ENCODE data around the gene ERLIN1. TPM values are rescaled to one million over a fixed set of nuclear protein-coding genes. Genes with fewer than 3 reads are reported as not detected.

Gene ERLIN1
- total and polyA plus RNA-seq, 10 of the 15 experiments (the other 5 are each of a cell fraction or from before 2014, with no cell fraction given) = 4.9 to 21.7 (median 13.0) TPM

DNA sequence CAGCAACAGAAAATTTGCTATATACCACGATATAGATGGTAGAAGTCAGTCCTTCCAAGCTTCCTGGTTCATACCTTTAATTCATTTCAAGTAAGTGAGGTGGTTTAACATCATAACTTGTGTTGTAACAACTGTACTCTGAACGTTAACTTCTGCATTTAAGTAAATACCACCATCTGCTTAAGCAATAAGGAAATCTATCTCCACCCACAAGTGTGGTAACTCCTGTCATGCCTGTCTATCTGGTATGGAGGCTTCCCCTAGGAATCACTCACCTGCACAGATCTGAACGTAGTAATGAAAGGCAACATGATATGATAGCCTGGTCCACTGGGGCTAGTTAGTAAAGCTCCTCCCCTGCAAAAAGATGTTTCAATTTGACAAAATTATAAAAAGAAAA is 2.3 kb downstream of the ERLIN1 start:
- in situ Hi-C loops (cut with MboI) = no loop called here
- peaks cover 0 to 7% of the 10 kb centered on the region in 2 experiments; a peak in 1 of 4 replicates for H3K36me3 ChIP-seq (ENCODE audit: control insufficient read depth in 2 of 2, insufficient read depth in 2 of 2, low read length in 1 of 2)
- POLR2A ChIA-PET = interaction anchor here (2.4 kb wide), 1 partner anchor 8 kb away, joined by 7 read pairs; no protein-coding TSS in a partner anchor
- peaks cover 47% of the 10 kb centered on the region for H3K79me2 ChIP-seq (ENCODE audit: control insufficient read depth, insufficient read depth, low read length)
- TF ChIP-seq CBX5 (IDR thresholded peaks at IDR 0.05; ENCODE audit: low read depth) = no peak
- TF ChIP-seq CHD1 (IDR thresholded peaks at IDR 0.05; ENCODE audit: low read depth, low read length) = no peak
- TF ChIP-seq SMAD5 (IDR thresholded peaks at IDR 0.05; ENCODE audit: low read depth) = no peak
- TF ChIP-seq, protein P1, sequence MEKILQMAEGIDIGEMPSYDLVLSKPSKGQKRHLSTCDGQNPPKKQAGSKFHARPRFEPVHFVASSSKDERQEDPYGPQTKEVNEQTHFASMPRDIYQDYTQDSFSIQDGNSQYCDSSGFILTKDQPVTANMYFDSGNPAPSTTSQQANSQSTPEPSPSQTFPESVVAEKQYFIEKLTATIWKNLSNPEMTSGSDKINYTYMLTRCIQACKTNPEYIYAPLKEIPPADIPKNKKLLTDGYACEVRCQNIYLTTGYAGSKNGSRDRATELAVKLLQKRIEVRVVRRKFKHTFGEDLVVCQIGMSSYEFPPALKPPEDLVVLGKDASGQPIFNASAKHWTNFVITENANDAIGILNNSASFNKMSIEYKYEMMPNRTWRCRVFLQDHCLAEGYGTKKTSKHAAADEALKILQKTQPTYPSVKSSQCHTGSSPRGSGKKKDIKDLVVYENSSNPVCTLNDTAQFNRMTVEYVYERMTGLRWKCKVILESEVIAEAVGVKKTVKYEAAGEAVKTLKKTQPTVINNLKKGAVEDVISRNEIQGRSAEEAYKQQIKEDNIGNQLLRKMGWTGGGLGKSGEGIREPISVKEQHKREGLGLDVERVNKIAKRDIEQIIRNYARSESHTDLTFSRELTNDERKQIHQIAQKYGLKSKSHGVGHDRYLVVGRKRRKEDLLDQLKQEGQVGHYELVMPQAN (conservative IDR thresholded peaks at IDR 0.05) = no peak
- TF ChIP-seq MEF2A (IDR thresholded peaks at IDR 0.05; ENCODE audit: insufficient read depth, low read depth, low read length) = no peak
- TF ChIP-seq, protein P2, sequence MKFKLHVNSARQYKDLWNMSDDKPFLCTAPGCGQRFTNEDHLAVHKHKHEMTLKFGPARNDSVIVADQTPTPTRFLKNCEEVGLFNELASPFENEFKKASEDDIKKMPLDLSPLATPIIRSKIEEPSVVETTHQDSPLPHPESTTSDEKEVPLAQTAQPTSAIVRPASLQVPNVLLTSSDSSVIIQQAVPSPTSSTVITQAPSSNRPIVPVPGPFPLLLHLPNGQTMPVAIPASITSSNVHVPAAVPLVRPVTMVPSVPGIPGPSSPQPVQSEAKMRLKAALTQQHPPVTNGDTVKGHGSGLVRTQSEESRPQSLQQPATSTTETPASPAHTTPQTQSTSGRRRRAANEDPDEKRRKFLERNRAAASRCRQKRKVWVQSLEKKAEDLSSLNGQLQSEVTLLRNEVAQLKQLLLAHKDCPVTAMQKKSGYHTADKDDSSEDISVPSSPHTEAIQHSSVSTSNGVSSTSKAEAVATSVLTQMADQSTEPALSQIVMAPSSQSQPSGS (IDR thresholded peaks at IDR 0.05; ENCODE audit: low read length) = no peak
- TF ChIP-seq SMAD1 (IDR thresholded peaks at IDR 0.05; ENCODE audit: low read depth, partially characterized antibody) = no peak
- no peak for TF ChIP-seq DPF2 (IDR thresholded peaks at IDR 0.05)
- TF ChIP-seq BHLHE40 (IDR thresholded peaks at IDR 0.05; ENCODE audit: borderline replicate concordance in 1 of 2, low read depth in 2 of 2, low read length in 1 of 2) = no peak
- no peak for TF ChIP-seq SMC3 (IDR thresholded peaks at IDR 0.05; ENCODE audit: borderline replicate concordance, low read length)
- TF ChIP-seq PML (IDR thresholded peaks at IDR 0.05; ENCODE audit: low read length) = no peak
- TF ChIP-seq TCF12 (IDR thresholded peaks at IDR 0.05; ENCODE audit: low read depth, low read length) = no peak
- no peak for TF ChIP-seq STAT3 (IDR thresholded peaks at IDR 0.05; ENCODE audit: low read depth, low read length)
- TF ChIP-seq NBN (IDR thresholded peaks at IDR 0.05) = no peak
- no peak for TF ChIP-seq TARDBP (IDR thresholded peaks at IDR 0.05; ENCODE audit: borderline replicate concordance)
- TF ChIP-seq SREBF2 (IDR thresholded peaks at IDR 0.05; ENCODE audit: low read length) = no peak
- intact Hi-C loops (cut with micrococcal nuclease; ENCODE audit: unreplicated experiment) = loop anchor here (10.0 kb wide), 2 partner anchors 209 to 339 kb away; no protein-coding TSS in a partner anchor
- no TSS peak for BruUV-seq (replicated peaks)
- 0 out of 2 replicates have a peak overlapping the region, but pooled peaks have one; percentile 12 for H3K9ac ChIP-seq (ENCODE audit: control insufficient read depth, insufficient read depth, low read length)
- H3K27me3 ChIP-seq (replicated peaks in 1 of 2; ENCODE audit: control insufficient read depth in 2 of 2, insufficient read depth in 2 of 2, low read length in 1 of 2) = no peaks in the 10 kb centered on the region
- ATAC-seq (no peak), FAIRE-seq (no peak), DNase-seq (ENCODE audit: low read depth, low spot score) (no peak)
- no peak overlapping the region for H3K27ac ChIP-seq (ENCODE audit: control insufficient read depth, insufficient read depth)
- 33% methylated on average over 3 of the region's 3 CpGs for WGBS (ENCODE audit: insufficient coverage, insufficient replicate concordance, low lambda C conversion rate, missing lambda C conversion rate)
- no peaks in the 10 kb centered on the region for H4K20me1 ChIP-seq (ENCODE audit: control insufficient read depth, insufficient read depth)
- no peak overlapping the region for H3K4me3 ChIP-seq
- H2AFZ ChIP-seq (ENCODE audit: control insufficient read depth, low read depth, low read length) = no peak overlapping the region
- peaks cover 12% of the 10 kb centered on the region for H3K4me1 ChIP-seq (ENCODE audit: control insufficient read depth, insufficient read depth, low read length)
- peak overlapping the region; percentile 52 for H3K4me2 ChIP-seq (ENCODE audit: control insufficient read depth, insufficient read depth)
- RAD21 ChIA-PET (ENCODE audit: unreplicated experiment) = interaction anchor here (1.6 to 1.7 kb wide), 2 partner anchors 13 to 338 kb away, joined by 4 to 5 read pairs; no protein-coding TSS in a partner anchor
- no peaks in the 10 kb centered on the region for H3K9me3 ChIP-seq (replicated peaks; ENCODE audit: control insufficient read depth, insufficient read depth, low read length)
- SMC1A ChIA-PET (ENCODE audit: uncharacterized antibody, unreplicated experiment) = interaction anchor here (1.0 to 2.5 kb wide), 6 partner anchors 9 to 42 kb away, joined by 3 to 15 read pairs (median 6); no protein-coding TSS in a partner anchor
- CTCF ChIA-PET = interaction anchor here (0.6 to 1.6 kb wide), 5 partner anchors 9 to 338 kb away, joined by 3 to 5 read pairs (median 4); no protein-coding TSS in a partner anchor
